Measurements from ENCODE around the gene SLC22A14.

The SLC22A14 gene

GRCh38 chr3:38359038-38359437, 76.9 kb downstream of the SLC22A14 start:
- Histone ChIP-seq H3K27me3 (ENCODE audit: insufficient read depth, poor library complexity, severe bottlenecking) (no peaks in the 10 kb centered on the region), H3K4me3 (replicated peaks; ENCODE audit: insufficient read depth, low read length) (no peak overlapping the region), H3K27ac (replicated peaks) (no peak overlapping the region)
- no peak for TF ChIP-seq POLR2AphosphoS5 (IDR thresholded peaks at IDR 0.05; ENCODE audit: low read depth)
- TF ChIP-seq SPI1 (IDR thresholded peaks at IDR 0.05; ENCODE audit: borderline replicate concordance, low read depth): no peak
- no peak for TF ChIP-seq CTCF (IDR thresholded peaks at IDR 0.05; ENCODE audit: insufficient read depth, low read length)
- TF ChIP-seq GABPA (IDR thresholded peaks at IDR 0.05; ENCODE audit: low read depth): no peak
- TF ChIP-seq REST (IDR thresholded peaks at IDR 0.05; ENCODE audit: insufficient replicate concordance, low read depth): no peak
- no peak for DNase-seq (ENCODE audit: low read depth in 1 of 2, low spot score in 1 of 2)

DNA sequence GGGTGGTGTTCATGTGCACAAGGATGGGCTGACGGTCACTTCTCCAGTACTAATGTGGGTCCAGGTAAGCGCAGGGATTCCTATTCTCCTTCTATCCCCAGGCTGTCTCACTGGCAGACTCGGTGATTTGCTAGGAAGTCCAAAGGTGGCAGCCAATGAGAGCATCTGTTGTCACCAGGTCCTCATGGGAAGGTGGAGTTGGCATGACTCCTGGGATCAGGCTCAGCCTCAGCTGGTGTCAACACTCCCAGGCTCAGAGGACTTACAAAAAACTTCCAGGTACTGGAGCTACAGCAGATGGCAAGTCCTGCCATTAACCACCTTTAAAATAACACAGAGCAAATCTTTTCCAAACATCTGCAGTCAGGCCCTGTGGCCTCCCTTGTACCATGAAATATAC, 78.3 kb downstream of the SLC22A14 start:
- Histone ChIP-seq H3K4me3 (replicated peaks; ENCODE audit: insufficient read depth, low read length) (no peak overlapping the region), H3K27ac (replicated peaks) (no peak overlapping the region), H3K27me3 (ENCODE audit: insufficient read depth, poor library complexity, severe bottlenecking) (no peaks in the 10 kb centered on the region)
- DNase-seq (ENCODE audit: low read depth in 1 of 2, low spot score in 1 of 2): no peak
- TF ChIP-seq POLR2AphosphoS5 (IDR thresholded peaks at IDR 0.05; ENCODE audit: low read depth) (no peak), REST (IDR thresholded peaks at IDR 0.05; ENCODE audit: insufficient replicate concordance, low read depth) (no peak), CTCF (IDR thresholded peaks at IDR 0.05; ENCODE audit: insufficient read depth, low read length) (no peak), GABPA (IDR thresholded peaks at IDR 0.05; ENCODE audit: low read depth) (no peak)

DNA sequence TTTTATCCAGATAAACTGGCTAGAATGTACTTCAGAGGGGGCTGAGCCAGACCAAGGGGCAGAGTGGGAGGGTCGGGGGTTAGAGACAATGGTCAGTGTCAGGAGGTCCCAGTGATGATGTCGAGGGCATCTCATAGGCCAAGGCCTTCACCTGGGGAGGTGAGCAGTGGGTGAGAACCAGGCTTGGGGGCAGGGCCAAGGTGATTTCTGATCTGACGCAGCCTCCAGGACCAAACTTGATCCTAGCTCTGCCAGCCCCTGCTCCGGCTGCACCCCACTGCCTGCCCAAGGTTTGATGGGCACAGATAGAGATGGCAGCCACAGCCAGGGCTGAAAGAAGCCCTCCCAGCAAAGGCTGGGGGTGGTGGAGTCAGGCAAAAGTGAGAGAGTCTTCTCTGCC, 79.4 kb downstream of the SLC22A14 start:
- no peak for TF ChIP-seq CTCF (IDR thresholded peaks at IDR 0.05; ENCODE audit: insufficient read depth, low read length)
- TF ChIP-seq POLR2AphosphoS5 (IDR thresholded peaks at IDR 0.05; ENCODE audit: low read depth): no peak
- no peak for TF ChIP-seq REST (IDR thresholded peaks at IDR 0.05; ENCODE audit: insufficient replicate concordance, low read depth)
- TF ChIP-seq GABPA (IDR thresholded peaks at IDR 0.05; ENCODE audit: low read depth): no peak
- no peak for TF ChIP-seq SPI1 (IDR thresholded peaks at IDR 0.05; ENCODE audit: borderline replicate concordance, low read depth)
- no peak for DNase-seq (ENCODE audit: low read depth in 1 of 2, low spot score in 1 of 2)
- Histone ChIP-seq H3K4me3 (replicated peaks; ENCODE audit: insufficient read depth, low read length) (no peak overlapping the region), H3K27ac (replicated peaks) (no peak overlapping the region), H3K27me3 (ENCODE audit: insufficient read depth, poor library complexity, severe bottlenecking) (no peaks in the 10 kb centered on the region)
